HK-2 (cell line): ENCODE results near the gene MEX3A.
"Not testable (repeated sequence)": the region's sequence is repeated elsewhere in the genome, so short reads cannot be mapped to it uniquely, and the experiment has no call there.

ENCODE experiments used
- DNase-seq: peaks from one replicate; pipeline ENCODE4 v3.0.0-alpha.2; 2018; ENCODE audit not compliant: unreplicated experiment

The MEX3A gene

DNA sequence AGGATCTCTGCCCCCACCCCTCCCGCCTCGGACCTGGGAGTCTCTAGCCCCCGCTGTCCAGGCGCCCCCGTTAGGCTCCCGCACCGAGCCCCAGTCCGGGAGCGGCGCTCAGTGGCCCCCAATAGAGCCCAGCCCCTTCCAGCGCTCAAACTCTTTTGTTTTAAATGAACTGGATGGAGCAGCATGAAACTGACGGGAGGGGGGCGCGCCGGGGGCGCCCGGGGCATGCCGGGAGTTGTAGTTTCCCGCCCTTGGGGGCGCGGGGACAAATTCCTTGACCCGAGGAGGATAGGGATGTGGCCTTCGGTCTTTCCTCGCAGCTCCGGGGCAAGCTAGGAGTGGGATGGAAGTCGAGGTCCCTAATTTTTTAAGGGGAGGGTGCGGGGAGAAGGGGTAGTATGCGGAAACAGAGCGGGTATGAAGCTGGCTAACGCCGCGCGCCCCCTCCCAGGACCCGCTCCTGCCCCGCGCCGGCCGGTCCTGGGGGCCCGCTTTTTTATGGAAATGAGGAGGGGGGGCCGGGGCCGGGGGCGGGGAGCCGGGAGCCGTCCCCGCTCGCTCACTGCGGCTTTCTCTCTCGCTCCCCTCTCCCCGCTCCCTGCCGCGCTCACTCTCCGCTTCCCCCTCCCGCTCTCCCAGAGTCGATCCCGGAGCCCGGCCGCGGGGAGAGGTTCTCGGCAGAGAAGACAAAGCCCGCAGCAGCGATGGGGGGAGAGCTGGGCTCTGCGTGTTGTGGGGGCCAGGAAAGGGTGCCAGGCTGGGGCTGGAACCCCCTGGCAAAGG, at the start of gene MEX3A:
MEX3A (minus strand) TSS at position 157 of the 783 bp plus-strand sequence. CDS start 467 bp downstream, outside the sequence.
- DNase-seq: peak; percentile 82

GRCh38 chr1:156130578-156130942, 48.3 kb upstream of the MEX3A start:
- DNase-seq: no peak

DNA sequence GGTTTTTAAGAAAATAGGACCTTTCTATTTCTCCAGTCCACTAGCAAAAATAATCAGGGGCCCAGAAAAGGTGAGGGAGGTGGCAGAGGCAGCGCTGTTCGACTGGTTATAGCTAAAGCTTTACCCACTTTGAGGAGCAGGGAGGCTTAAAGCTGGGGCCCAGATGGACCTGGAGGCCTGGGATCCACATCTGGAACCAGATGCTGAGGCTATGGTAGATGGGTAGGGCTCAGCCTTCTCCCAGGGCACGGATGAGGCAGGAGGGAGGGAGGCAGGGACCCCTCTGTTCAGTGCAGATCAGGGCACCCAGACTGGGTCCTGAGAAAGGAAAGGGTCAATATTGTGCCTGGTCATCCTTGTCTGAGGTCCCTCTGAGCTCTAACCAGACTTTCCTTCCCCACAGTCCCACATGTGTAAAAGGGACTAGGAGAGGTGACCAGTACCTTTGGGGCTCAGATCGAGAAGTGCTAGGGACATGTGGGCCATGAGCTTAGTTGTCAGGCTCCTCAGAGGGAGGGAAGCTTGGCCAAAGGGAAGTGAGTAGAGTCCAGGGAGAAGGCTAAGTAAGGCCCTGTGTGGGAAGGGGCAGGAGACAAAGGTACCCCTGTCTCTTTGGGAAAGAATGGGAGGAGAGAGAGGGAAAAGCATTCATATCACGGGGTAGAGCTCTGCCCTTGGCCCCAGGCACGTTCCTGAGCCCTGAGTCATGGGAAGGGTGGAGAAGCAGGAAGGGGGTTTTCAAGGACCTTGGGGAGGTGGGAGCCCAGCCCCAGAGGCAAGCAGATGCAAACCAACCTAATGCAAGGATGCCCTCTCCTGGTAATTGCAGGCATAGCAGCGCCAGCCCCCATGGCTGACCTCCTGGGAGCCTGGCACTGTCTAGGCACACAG, 47.7 kb upstream of the MEX3A start:
- DNase-seq: peak; percentile 94

DNA sequence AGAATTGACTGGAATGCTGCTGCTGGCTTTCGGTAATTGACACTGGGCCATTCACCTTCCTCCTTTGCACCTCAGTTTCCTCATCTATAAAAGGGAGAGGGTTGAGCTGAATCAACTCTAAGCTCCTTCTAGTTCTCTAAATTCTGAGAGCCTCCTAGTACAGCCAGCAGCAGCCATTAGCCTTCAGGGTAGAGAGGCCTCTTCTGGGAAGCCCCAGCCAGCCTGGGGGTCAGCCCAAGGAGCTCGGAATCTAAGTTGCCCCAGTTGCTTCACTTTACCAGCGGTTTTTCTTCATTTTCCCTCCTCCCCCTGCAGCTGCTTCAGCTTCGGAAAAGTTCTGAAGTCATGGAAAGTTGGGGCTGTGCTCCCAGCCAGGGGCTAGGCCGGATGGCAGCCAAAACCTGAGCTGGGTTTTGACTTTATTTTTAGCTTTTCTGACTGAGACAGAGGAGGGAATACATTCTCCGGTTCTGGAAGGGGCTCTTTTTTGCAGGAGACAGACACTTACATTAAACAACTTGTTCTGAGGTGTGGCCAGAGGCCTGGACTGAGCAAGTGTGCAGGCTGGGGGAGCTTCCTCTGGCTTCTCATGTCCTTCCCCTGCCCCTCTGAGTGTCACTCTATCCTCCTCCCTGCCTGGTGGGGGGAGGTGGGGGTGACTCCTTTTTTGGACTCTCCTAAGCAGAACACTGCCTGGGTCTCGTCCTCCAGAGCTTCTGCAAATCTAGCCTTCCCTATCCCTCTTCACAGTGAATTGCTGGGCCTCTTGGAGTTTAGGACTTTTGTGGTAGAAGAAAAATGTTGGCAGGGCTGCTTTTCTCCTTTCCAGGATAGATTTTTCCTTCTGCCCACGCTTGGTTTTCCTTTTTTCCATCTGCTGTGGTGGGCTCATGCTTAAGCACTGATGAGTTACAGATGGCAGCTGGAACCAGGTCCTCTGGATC, 46.7 kb upstream of the MEX3A start:
- no peak for DNase-seq

GRCh38 chr1:156128308-156128653, 46.0 kb upstream of the MEX3A start:
- no peak for DNase-seq

- DNase-seq: peak; percentile 72
Observed at GRCh38 chr1:156126630-156127534, 44.6 kb upstream of the MEX3A start.

GRCh38 chr1:156126043-156126629, 43.9 kb upstream of the MEX3A start:
- peak; percentile 94 for DNase-seq

DNA sequence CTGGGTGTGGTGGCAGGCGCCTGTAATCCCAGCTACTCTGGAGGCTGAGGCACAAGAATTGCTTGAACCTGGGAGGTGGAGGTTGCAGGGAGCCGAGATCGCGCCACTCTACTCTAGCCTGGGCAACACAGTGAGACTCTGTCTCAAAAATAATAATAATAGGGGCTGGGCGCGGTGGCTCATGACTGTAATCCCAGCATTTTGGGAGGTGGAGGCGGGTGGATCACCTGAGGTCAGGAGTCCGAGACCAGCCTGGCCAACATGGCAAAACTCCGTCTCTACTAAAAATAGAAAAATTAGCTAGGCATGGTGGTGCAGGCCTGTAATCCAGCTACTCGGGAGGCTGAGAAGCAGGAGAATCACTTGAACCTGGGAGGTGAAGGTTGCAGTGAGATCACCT, 43.3 kb upstream of the MEX3A start:
- DNase-seq: not testable (repeated sequence)

- no peak for DNase-seq
Observed at GRCh38 chr1:156124557-156125483, 42.6 kb upstream of the MEX3A start.

DNA sequence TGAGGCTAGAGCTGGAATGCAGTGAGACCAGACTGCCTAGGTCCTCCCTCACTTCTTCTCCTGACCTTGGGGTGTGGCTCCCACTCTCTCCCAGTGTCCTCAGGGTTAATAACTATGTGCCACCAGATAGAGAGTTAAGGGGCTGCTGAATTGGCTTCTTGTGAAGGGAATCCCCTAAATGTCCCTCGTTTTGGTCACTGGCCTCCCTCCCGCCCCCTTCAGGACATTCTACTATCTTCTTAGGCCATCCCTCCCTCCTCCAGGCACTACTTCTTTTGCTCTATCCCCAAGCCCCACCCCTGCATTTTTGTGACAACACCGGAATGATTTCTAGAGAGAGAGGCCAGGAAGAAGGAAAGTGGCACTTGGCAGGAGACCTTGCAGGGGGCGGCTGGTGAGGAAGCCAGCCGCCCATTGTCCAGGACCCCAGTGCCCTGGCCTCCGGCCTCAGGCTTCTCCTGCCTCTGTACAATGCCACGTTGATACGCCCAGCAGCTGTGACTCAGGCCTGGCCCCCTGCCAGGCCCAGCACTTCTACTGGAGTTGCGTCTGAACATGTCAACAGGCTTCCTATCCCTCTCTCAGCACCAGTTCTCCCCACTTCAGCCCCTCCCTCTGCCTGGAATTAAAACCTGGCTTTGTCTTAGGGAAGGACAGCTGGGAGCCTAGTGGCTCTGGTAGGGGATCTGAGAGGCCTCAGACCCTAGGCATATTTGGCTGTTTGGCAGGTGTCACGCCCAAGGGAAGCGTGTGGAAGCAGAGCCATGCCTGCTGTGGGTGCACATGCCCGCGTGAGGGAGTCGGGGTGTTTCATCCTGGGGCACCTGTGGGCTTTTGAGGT, 41.3 kb upstream of the MEX3A start:
- peak; percentile 94 for DNase-seq

GRCh38 chr1:156122519-156123355, 40.5 kb upstream of the MEX3A start:
- DNase-seq: peak; percentile 82

DNA sequence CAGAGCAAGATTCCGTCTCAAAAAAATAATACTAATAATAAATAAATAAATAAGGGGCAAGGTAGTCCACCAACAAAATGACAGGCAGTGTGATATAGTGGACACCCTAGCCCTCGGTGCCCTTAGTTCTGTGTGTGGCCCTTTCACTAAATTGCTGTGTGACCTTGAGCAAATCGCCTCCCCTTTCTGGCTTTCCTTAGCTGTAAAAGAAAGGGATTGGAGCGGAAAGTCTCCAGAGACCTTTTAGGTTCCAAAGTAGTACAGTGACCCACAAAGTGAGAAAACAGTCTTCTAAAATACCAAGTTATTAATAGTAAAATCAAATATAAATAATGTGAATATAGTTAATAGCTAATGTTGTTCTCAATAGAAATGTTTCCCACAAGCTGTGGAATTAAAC, 39.8 kb upstream of the MEX3A start:
- no peak for DNase-seq

- DNase-seq: no peak
Observed at GRCh38 chr1:156121457-156121856, 39.2 kb upstream of the MEX3A start.

DNA sequence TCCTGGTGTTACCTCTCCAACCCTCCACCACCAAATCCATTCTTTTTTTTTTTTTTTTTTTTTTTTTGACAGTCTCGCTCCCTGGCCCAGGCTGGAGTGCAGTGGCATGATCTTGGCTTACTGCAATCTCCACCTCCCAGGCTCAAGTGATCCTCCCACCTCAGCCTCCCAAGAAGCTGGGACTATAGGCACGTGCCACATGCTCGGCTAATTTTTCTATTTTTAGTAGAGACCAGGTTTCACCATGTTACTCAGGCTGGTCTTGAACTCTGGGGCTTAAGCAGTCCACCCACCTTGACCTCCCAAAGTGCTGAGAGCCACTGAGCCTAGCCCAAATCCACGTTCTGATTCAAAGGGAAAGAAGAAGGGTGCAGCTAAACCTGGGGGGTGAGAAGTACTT, 38.7 kb upstream of the MEX3A start:
- DNase-seq: not testable (repeated sequence)

DNA sequence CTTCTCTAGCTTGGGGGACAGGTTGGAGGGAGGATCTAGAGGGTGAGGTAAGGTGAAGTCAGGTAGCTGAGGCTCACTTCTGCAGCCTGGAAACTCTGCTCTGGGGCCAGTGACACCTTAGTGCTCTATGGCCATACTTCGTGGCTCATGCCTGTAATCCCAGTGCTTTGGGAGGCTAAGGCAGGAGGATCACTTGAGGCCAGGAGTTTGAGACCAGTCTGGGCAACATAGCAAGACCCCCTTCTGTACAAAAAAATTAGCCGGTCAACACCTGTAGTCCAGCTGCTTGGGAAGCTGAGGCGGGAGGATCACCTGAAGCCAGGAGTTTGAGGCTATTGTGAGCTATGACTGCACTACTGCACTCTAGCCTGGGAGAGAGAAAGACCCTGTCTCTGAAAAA, 38.1 kb upstream of the MEX3A start:
- no peak for DNase-seq

GRCh38 chr1:156119503-156120209, 37.4 kb upstream of the MEX3A start:
- DNase-seq: no peak
